ENCODE results near the gene GTF3C1.

DNA sequence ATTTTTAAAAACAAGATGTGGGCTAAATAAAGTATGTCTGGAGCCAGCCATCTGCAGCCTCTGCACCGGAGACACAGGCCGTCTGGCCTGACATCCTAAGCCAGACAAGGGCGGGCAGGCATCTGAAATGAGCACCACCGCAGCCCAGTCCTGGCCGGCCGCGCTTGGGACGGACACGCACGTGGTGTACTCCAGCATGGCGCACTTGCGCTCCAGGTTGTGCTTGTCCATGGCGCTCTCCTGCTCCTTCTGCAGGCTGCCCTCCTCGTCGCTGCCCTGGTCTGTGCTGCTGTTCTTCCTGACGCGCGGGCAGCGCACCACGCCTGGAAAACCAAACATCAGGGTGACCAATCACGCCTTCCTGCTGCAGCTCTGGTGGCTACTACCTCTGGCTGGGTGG, 60.3 kb downstream of the GTF3C1 start:
- TF ChIP-seq, protein P1, sequence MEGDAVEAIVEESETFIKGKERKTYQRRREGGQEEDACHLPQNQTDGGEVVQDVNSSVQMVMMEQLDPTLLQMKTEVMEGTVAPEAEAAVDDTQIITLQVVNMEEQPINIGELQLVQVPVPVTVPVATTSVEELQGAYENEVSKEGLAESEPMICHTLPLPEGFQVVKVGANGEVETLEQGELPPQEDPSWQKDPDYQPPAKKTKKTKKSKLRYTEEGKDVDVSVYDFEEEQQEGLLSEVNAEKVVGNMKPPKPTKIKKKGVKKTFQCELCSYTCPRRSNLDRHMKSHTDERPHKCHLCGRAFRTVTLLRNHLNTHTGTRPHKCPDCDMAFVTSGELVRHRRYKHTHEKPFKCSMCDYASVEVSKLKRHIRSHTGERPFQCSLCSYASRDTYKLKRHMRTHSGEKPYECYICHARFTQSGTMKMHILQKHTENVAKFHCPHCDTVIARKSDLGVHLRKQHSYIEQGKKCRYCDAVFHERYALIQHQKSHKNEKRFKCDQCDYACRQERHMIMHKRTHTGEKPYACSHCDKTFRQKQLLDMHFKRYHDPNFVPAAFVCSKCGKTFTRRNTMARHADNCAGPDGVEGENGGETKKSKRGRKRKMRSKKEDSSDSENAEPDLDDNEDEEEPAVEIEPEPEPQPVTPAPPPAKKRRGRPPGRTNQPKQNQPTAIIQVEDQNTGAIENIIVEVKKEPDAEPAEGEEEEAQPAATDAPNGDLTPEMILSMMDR (IDR thresholded peaks at IDR 0.05 in 8 of 11, conservative IDR thresholded peaks at IDR 0.05 in 3 of 11): no peak
- TF ChIP-seq POLR2AphosphoS5 (IDR thresholded peaks at IDR 0.05) (peak in 2 of 3 donors; percentile 15 to 19), POLR2A (IDR thresholded peaks at IDR 0.05) (no peak)
